HPDE6-E6E7 (cell line): ENCODE results near the gene HERC2.
"Not testable (repeated sequence)": the region's sequence is repeated elsewhere in the genome, so short reads cannot be mapped to it uniquely, and the experiment has no call there.

ENCODE experiments used
- DNase-seq: peaks from one replicate; pipeline ENCODE4 v3.0.0; 2011; ENCODE audit warnings: missing footprints; ENCODE audit errors: extremely low spot score

Gene HERC2

DNA sequence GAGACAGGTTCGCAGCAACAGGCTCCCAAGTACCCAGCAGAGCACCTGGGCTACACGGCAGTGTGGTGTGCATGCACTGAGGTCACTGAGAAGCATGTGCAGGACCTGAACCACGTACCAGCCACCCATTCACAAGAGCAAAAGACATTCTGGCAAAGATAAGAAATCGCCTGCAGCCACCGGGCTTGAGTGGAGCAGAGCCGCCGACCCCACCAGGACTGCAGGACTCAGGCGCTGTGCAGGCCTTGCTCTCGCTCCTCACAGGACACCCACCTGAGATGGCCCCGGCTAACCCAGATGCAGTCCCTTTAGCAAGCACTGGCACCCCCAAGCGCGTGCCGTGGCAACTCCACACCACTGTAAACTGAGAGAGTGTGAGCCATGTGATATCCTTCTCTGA lies 190.6 kb downstream of the HERC2 start:
- no peak for DNase-seq

DNA sequence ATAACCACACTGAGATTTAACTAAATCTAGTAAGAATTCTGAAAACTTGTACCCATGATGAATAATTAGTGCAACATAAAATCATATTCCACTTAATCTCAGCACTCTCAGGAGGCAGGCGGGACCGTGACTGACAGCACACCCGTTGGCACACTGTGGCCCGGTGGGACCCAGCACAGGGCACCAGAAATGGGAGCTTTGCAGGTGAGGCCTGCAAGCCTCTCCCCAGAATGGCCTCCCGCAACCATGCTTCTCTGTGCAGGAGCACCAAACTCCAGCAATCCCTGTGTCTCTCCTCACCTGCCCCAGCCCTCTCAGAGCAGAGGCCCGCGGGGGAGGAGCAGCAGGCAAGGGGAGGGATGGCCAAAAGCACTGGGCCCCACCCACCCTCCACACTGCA lies 191.3 kb downstream of the HERC2 start:
- no peak for DNase-seq

- DNase-seq: no peak
Observed at GRCh38 chr15:28129231-28129848, 192.6 kb downstream of the HERC2 start.

GRCh38 chr15:28128031-28128430 lies 193.9 kb downstream of the HERC2 start:
- DNase-seq: no peak

DNA sequence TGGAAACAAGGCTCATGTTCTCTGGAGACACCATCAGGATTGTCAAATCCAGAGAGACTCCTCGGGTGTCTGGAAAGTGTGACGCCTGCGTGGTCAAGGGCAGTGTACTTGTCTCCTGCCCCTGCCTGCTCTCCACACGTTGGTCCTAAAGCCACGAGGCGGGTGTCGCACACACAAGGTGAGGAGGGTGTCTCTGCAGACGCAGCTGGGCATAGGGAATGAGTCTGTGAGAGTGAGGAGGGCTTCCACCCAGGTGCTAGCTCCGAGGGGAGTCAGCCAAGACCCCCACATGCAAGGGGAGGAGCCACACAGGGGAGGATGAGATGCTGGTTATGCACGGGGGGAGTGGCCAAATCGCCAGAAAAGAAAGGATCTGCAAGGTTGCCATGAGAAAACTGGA lies 194.9 kb downstream of the HERC2 start:
- DNase-seq: no peak

DNA sequence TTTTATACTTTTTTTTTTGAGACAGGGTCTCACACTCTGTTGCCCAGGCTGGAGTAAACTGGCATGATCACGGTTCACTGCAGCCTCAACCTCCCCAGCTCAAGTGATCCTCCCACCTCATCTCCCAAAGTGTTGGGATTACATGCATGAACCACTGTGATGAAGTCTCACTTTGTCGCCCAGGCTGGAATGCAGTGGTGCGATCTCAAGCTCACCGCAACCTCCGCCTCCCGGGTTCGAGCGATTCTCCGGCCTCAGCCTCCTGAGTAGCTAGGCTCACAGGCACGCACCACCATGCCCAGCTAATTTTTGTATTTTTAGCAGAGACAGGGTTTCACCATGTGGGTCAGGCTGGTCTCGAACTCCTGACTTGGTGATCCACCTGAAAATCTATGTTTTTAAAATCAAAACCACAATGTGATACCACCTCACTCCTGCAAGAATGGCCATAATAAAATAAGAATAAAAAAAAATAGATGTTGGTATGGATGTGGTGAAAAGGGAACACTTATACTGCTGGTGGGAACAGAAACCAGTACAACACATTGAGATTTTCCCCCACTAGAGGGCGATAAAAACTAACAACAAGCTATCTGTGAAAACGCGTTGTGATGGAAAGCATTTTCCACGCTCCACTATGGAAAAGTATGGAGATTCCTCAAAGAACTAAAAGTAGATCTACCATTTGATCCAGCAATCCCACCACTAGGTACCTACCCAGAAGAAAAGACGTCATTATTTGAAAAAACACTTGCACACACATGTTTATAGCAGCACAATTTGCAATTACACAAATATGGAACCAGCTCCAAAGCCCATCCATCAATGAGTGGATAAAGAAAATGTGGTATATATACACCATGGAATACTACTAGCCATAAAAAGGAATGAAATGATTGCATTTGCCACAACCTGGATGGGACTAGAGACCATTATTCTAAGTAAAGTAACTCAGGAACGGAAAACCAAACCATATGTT lies 196.0 kb downstream of the HERC2 start:
- no peak for DNase-seq

GRCh38 chr15:28124841-28125240 lies 197.1 kb downstream of the HERC2 start:
- DNase-seq: no peak

DNA sequence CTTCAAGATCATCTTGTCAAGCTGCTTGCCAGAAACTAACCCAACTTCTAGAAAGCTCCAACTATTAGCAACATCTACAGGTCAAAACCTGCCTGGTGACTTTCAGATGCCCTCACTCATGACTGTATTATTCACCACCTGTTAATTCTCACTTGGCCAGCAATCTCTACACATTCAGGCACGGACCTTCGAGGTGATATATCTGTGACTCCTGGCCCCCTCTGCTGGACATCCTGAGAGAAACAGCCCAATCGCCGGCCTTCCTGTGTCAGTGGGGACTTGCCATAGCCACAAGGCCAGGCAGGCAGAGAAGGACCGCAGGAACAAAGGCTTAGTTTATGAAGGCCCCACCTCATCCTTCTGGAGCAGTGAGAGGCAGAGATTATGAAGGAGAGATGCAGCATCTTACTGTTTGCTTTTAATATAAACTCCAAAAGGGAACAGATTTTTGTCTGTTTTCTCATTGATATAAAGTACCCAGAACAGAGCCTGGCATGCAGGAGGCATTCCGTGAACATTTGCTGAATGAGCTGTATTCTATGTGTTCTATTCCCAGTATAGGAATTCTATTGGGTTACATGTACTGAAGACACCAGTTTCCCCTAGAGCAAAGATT lies 198.5 kb downstream of the HERC2 start:
- peak; percentile 92 for DNase-seq

DNA sequence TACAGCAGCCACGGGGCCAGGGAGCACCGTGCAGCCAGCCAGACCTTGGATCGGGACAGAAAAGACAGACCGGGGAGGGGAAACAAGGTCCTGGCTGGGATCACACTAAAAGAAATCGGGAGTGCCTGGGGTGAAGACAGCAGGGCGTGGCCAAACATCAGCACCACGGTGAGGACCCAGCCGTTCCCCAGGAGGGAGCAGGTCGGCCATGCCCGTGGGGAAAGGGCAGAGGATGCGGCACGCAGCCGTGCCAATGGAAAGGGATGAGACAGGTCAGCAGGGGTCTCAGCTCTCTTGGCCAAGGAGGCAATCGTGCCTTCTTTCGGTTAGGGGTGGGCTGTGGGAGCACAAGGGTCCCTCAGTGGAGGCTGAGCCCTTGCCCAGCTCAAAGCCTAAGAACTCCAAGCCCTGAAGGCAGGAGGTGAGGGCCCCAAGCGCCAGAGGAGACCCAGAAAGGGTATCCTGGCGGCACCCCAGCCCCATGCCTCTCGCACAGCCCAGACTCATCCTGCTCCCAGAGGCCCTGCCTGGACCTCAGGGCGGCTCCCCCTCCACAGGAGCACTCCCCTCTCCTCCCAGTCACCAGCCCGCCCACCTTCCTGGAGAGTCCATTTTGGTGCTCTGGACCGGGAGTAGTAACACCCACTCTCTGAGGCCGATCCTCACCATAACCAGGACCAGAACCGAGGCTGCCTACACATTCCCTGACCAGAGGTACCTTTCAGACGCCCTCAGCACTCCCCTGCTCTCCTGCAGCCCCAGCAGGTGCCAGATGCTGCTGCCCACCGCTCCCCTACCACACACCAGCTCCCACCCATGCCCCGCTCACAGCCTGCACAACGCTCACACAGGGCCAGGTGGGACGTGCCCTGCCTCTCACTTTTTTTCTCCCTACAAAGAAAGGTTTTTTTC lies 199.7 kb downstream of the HERC2 start:
- DNase-seq: no peak

DNA sequence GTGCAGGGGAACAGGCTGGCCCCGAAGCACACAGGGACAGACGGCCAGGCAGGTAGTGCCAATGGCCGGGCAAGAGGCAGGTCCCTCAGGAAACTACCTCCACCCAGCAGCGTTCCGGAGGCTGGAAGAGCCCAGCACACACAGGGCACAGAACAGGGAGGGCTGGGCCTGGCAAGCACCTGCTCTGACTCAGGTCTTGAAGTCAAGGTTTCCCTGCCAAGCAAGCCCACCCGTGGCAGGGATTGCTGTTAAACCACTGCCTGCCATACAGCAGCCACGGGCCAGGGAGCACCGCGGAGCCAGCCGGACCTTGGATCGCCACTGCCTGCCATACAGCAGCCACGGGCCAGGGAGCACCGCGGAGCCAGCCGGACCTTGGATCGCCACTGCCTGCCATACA lies 200.4 kb downstream of the HERC2 start:
- not testable (repeated sequence) for DNase-seq

GRCh38 chr15:28120359-28120640 lies 201.7 kb downstream of the HERC2 start:
- DNase-seq: no peak

DNA sequence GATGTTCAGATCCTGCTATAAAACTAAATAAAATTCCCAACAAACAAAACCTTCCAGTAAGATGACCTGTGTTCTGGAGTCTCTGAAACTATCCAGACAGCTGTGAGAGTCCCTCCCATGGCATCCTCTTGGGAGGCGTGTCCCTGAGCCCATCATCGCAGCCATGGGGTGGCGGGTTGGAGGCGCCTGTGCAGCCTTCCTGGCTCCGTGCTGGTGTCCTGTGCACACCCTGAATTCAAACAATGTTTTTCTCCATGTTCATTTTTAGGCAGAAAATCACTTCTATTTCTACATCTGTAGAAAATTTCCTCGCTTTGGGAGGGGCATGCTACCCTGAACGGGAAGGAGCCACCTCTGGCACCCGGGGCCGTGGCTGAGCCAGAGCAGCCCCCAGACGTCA lies 203.4 kb downstream of the HERC2 start:
- no peak for DNase-seq

DNA sequence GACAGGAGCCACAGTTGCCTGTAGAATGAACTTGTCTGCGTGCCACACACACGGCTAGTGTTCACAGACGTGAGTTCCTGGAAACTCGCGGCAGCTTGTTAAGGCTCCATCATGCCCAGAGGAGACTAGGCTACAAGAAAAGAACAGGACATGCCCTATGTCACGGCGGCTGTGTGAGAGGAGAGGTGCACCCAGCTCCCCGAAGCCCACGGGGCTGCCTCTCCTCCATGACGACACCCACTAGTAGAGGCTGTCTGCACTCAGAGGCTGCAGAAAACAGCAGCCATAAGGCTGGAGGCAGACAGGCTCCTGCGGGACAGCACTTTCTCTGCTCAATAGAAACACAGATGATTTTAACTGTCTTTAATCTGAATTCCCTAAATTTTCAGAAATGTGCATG lies 203.9 kb downstream of the HERC2 start:
- DNase-seq: no peak

GRCh38 chr15:28117432-28117990 lies 204.5 kb downstream of the HERC2 start:
- no peak for DNase-seq

DNA sequence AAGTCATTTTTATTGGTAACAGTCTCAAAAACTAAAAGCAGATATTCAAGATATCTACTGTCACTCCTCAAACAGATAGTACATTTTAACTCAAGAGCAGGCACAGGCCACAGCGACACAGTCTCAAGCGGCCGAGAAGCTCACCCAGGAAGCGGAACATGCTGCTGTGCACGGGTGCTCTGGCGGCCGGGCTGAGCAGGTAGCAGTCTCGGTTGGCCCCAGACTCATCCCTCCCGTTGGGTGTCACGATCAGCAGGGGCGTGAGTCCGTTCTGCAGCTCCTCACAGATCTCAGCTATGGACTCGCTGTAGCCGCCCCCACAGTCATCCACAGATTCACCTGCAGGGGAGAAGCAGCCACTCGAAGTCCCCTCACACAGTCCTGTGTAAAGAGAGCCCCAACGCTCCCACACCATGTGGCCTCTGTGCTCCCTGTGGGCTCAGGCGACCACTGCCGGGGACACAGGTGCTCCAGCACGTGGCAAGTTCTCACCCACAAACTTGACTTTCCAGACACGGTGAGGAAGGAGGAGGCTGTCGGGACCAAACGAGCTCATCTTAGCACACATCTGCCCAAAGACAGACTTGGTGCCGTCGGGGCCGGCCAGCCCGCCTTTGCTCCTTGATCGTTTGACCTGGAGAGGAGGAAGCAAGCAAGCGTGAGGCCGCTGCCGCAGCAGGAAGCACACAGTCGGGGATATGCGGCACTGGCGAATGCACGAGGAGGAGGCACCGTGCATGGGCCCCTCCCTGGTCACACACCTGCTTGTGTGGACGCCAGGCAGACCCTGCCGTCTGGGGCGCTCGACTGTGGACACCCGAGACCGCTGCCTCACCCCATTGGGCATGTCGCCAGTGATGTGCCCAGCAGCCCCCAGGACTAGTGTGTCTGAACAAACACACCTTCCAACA lies 205.2 kb downstream of the HERC2 start:
- DNase-seq: no peak

DNA sequence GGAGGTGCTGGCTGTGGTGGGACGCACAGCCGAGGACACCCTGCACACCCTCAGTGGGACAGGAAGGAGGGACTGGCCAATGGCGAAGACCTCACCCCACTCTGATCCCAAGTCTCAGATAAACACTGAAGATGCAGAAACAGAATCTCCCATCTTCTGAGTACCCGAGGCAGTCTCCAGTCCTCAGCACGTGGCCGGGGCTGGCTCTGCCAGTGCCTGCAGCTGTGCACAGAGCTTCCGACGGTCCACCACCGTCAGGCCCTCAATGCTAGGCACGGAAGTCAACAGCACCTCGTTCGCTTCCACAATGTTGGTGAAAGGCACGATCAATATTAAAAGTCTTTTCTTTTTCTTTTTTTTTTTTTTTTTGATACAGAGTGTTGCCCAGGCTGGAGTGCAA lies 206.1 kb downstream of the HERC2 start:
- DNase-seq: no peak

DNA sequence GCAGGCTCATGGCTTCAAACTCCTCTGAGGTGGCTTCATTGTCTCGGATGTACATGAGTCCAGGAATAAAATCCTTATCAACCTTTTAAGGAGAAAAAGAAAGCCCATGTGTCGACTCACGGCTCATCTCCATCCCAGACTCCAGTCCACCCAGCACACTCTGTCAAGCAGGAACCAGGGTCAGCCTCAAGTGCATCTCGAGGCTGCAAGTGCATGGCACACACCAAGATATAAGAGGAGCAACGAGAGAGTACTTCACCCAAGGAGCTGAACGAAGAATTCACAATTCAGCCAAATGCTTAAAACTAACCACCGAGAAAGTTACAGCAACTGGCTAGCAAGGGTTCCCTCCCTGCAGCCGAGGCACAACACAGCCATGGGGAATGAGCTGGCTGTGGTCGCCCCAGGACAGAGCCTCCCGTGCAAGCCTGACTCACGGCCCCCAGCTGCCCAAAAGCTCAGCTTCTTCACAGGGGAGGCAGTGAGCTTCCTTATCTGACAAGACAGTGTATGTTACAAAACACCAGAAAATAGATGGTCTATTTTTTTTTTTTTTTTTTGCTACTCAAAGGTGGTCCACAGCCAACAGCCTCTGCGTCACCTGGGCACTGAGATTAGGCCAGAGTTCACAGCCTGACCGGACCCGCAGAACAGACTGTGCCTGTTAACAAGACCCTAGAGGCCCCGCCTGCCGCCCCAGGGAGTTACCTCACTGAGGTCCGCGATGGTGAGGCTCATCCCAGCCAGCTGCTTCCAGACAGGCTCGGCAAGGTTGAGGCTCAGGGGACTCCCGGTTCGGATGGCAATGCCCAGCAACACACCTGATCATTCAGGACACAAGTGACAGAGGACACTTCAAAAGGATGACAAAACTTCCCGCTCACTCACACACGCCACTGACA lies 207.0 kb downstream of the HERC2 start:
- DNase-seq: no peak

DNA sequence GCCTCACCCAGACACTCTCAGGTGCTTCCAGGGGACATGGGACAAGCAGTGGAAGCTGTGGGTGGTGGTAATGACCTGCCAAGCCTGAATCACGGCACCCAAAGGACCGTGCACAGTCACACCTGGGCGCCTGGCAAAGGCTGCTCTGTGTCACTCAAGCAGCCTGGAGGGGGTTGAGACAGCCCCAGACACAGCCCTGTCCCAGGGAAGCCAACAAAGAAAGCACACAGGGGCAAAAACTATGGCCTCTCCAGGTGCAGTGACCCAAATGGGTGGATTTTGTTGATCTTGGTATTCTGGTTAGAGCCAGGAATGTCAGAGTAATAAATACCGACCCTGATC lies 207.9 kb downstream of the HERC2 start:
- DNase-seq: no peak

GRCh38 chr15:28113394-28114113 lies 208.4 kb downstream of the HERC2 start:
- DNase-seq: no peak
